K562 (cell line): ENCODE data around the gene ZNF335. TPM values are rescaled to one million over a fixed set of nuclear protein-coding genes. Genes with fewer than 3 reads are reported as not detected.

Source experiments
- CBX2 ChIP-seq: fragments of 200-600 bp; sonication (generic); IDR thresholded peaks from one replicate; pipeline ENCODE4 v1.6.1; 2012; ENCODE audit warnings: mild to moderate bottlenecking, low read length, inconsistent platforms; ENCODE audit not compliant: insufficient read depth, poor library complexity, severe bottlenecking
- CCAR2 ChIP-seq: fragments of 200-400 bp; formaldehyde crosslinking; IDR thresholded peaks from 2 replicates; pipeline ENCODE4 v1.6.1; 2017; ENCODE audit warnings: mild to moderate bottlenecking, low read depth, low read length
- ELF1 ChIP-seq: fragments of 200-800 bp; sonication (Bioruptor generic); IDR thresholded peaks from 2 replicates; pipeline ENCODE4 v1.6.1; 2016; ENCODE audit warnings: missing genetic modification characterization, missing compliant biosample characterization
- ETV5 ChIP-seq: sonication (generic); formaldehyde crosslinking; IDR thresholded peaks from 2 replicates; pipeline ENCODE4 v1.4.0; 2020; ENCODE audit warnings: low read depth, mild to moderate bottlenecking, missing genetic modification reagents
- KHSRP ChIP-seq: fragments of 450-650 bp; IDR thresholded peaks from 2 replicates; pipeline ENCODE4 v1.6.1; 2017
- MAFK ChIP-seq: IDR thresholded peaks from 2 replicates; pipeline ENCODE4 v1.6.1; 2011; ENCODE audit warnings: low read length, improper control_type of control experiment
- MTF1 ChIP-seq: fragments of 250-450 bp; sonication (Bioruptor Pico); IDR thresholded peaks from 2 replicates; pipeline ENCODE4 v1.9.0; 2021; ENCODE audit warnings: moderate library complexity, mild to moderate bottlenecking, inconsistent platforms, borderline replicate concordance
- NFXL1 ChIP-seq: fragments of 450-650 bp; formaldehyde crosslinking; IDR thresholded peaks from 2 replicates; pipeline ENCODE4 v1.4.0; 2021; ENCODE audit warnings: mild to moderate bottlenecking
- NR1H2 ChIP-seq: sonication (generic); formaldehyde crosslinking; IDR thresholded peaks from 2 replicates; pipeline ENCODE4 v1.4.0; 2020; ENCODE audit warnings: mild to moderate bottlenecking, missing genetic modification reagents
- RBM25 ChIP-seq: fragments of 200-400 bp; formaldehyde crosslinking; IDR thresholded peaks from 2 replicates; pipeline ENCODE4 v1.6.1; 2018; ENCODE audit warnings: low read length, low read depth, moderate library complexity; ENCODE audit not compliant: severe bottlenecking
- SIRT6 ChIP-seq: IDR thresholded peaks from one replicate; pipeline ENCODE4 v1.6.1; 2012; ENCODE audit warnings: low read depth, mild to moderate bottlenecking, control low read depth, inconsistent platforms, low read length, moderate library complexity
- SMARCA5 ChIP-seq: fragments of 450-650 bp; IDR thresholded peaks from 2 replicates; pipeline ENCODE4 v1.6.1; 2016
- SP2 ChIP-seq: IDR thresholded peaks from 2 replicates; pipeline ENCODE4 v1.6.1; 2011; ENCODE audit warnings: mild to moderate bottlenecking, low read depth, low read length, moderate library complexity; ENCODE audit not compliant: poor library complexity, severe bottlenecking; ENCODE audit errors: extremely low read depth
- VEZF1 ChIP-seq: fragments of 200-800 bp; sonication (Bioruptor generic); IDR thresholded peaks from 2 replicates; pipeline ENCODE4 v1.6.1; 2017; ENCODE audit warnings: missing genetic modification characterization, missing compliant biosample characterization
- XRCC4 ChIP-seq: IDR thresholded peaks from one replicate; pipeline ENCODE4 v1.6.1; 2011; ENCODE audit not compliant: insufficient read depth, insufficient read length; ENCODE audit errors: extremely low read depth
- YY1 ChIP-seq, 3 experiments: IDR thresholded peaks; 2 replicates each; pipeline ENCODE4 v1.6.1; 2011; ENCODE audit warnings: low read length in 2 of 3, mild to moderate bottlenecking in 2 of 3, moderate library complexity in 2 of 3, borderline replicate concordance in 1 of 3, control low read depth in 1 of 3, low read depth in 1 of 3; ENCODE audit not compliant: insufficient read depth in 3 of 3, insufficient replicate concordance in 2 of 3, control insufficient read depth in 1 of 3, insufficient read length in 1 of 3; ENCODE audit errors: extremely low read depth in 1 of 3
- ZBTB11 ChIP-seq, 3 experiments: fragments of 200-800 bp in 1 of 3; fragments of 250-450 bp in 1 of 3; fragments of 450-650 bp in 1 of 3; sonication (Bioruptor Pico) in 1 of 3; sonication (Bioruptor generic) in 1 of 3; formaldehyde crosslinking in 1 of 3; IDR thresholded peaks; 2 replicates each; pipeline versions ENCODE4 v1.6.1 to v1.8.0; 2016 to 2022; ENCODE audit warnings: mild to moderate bottlenecking in 2 of 3, missing genetic modification characterization in 2 of 3, missing compliant biosample characterization in 1 of 3, moderate library complexity in 1 of 3
- ZNF740 ChIP-seq, 3 experiments: fragments of 200-800 bp in 1 of 3; sonication (Bioruptor generic) in 1 of 3; sonication (generic) in 1 of 3; formaldehyde crosslinking in 1 of 3; IDR thresholded peaks; 2 replicates each; pipeline versions ENCODE4 v1.6.1 to v1.8.0; 2016 to 2022; ENCODE audit warnings: mild to moderate bottlenecking in 2 of 3, missing compliant biosample characterization in 2 of 3, missing genetic modification characterization in 2 of 3, missing genetic modification reagents in 1 of 3
- polyA plus RNA-seq, 8 experiments: library from polyadenylated mRNA; depleted of rRNA in 4 of 8; stranded (reverse) in 5 of 8; unstranded in 3 of 8; fragments of >200 nt; fragmentation: Nextera tagmentation in 2 of 8; fragmentation: Illumina TruSeq in 1 of 8; extraction: Ambion mirVana in 2 of 8; extraction: Trizol in 1 of 8; gene quantifications; 2 replicates each; pipeline versions ENCODE4 v1.2.1 to v1.2.3, GENCODE V29; 2011 to 2014; ENCODE audit warnings: inconsistent platforms in 1 of 8, missing spikeins in 1 of 8
- total RNA-seq, 7 experiments: library from RNA; depleted of rRNA in 6 of 7; stranded (reverse); fragments of >200 nt in 6 of 7; fragmentation: Illumina TruSeq in 2 of 7; extraction: Trizol in 2 of 7; gene quantifications; 2 replicates each; pipeline versions ENCODE4 v1.2.1 to v1.2.3, GENCODE V29; 2011 to 2021; ENCODE audit warnings: low replicate concordance in 1 of 7

Gene ZNF335
- total and polyA plus RNA-seq, 9 of the 15 experiments (the other 6 are each of a cell fraction or from before 2014, with no cell fraction given), result 0.39 to 16.0 (median 7.6) TPM

GRCh38 chr20:45910670-45911485 lies 61.1 kb downstream of the ZNF335 start (continued):
- no peak for TF ChIP-seq RBM25
- peak in 2 of 3 experiments; percentile 33 to 67 for TF ChIP-seq YY1 (IDR thresholded peaks at IDR 0.05; ENCODE audit: borderline replicate concordance in 1 of 3, control insufficient read depth in 1 of 3, extremely low read depth in 1 of 3, insufficient read depth in 3 of 3, insufficient read length in 1 of 3, insufficient replicate concordance in 2 of 3, low read depth in 1 of 3, low read length in 2 of 3)
- TF ChIP-seq CBX2, result no peak
- no peak for TF ChIP-seq NFXL1
- TF ChIP-seq XRCC4, result no peak
- peak; percentile 96 for TF ChIP-seq ETV5 (CRISPR knock-in tag)
- peak; percentile 66 for TF ChIP-seq VEZF1
- no peak for TF ChIP-seq MTF1 (CRISPR knock-in tag)
- no peak for TF ChIP-seq SMARCA5
- no peak for TF ChIP-seq KHSRP
- no peak for TF ChIP-seq CCAR2
- TF ChIP-seq SP2, result no peak
- TF ChIP-seq ZNF740 (CRISPR knock-in tag; IDR thresholded peaks at IDR 0.05), result no peak
- TF ChIP-seq ZNF740 (tag; IDR thresholded peaks at IDR 0.05), result no peak
- peak; percentile 51; the same call in 1 of the 2 replicates for TF ChIP-seq ELF1
- peak; percentile 55 for TF ChIP-seq MAFK
- TF ChIP-seq NR1H2 (CRISPR knock-in tag), result no peak
- TF ChIP-seq ZBTB11 (CRISPR knock-in tag; IDR thresholded peaks at IDR 0.05), result peak in 1 of 3 experiments; percentile 72; a peak in 1 of 6 replicates
- TF ChIP-seq SIRT6, result no peak
